HEK293T (cell line): Measurements from ENCODE around the gene MGA.

Experiments
- ARNT ChIP-seq: fragments of 450-650 bp; IDR thresholded peaks from 2 replicates; pipeline ENCODE4 v1.6.1; 2017; ENCODE audit warnings: mild to moderate bottlenecking
- BHLHE40 ChIP-seq: fragments of 450-650 bp; IDR thresholded peaks from 2 replicates; pipeline ENCODE4 v1.6.1; 2016; ENCODE audit warnings: mild to moderate bottlenecking, moderate library complexity, borderline replicate concordance
- FOXA1 ChIP-seq: fragments of 450-650 bp; IDR thresholded peaks from 2 replicates; pipeline ENCODE4 v1.6.1; 2016; ENCODE audit warnings: mild to moderate bottlenecking
- FOXK2 ChIP-seq: fragments of 450-650 bp; IDR thresholded peaks from 2 replicates; pipeline ENCODE4 v1.6.1; 2016; ENCODE audit warnings: mild to moderate bottlenecking
- FOXM1 ChIP-seq: fragments of 450-650 bp; IDR thresholded peaks from 2 replicates; pipeline ENCODE4 v1.6.1; 2017; ENCODE audit warnings: mild to moderate bottlenecking, borderline replicate concordance
- HDGF ChIP-seq: fragments of 450-650 bp; IDR thresholded peaks from 2 replicates; pipeline ENCODE4 v1.6.1; 2017; ENCODE audit warnings: antibody characterized with exemption, borderline replicate concordance
- L3MBTL2 ChIP-seq: fragments of 450-650 bp; conservative IDR thresholded peaks from 2 replicates; pipeline ENCODE4 v1.6.1; 2016; ENCODE audit warnings: mild to moderate bottlenecking
- LEF1 ChIP-seq: fragments of 450-650 bp; IDR thresholded peaks from 2 replicates; pipeline ENCODE4 v1.6.1; 2017; ENCODE audit warnings: mild to moderate bottlenecking, borderline replicate concordance
- NFRKB ChIP-seq: fragments of 450-650 bp; IDR thresholded peaks from 2 replicates; pipeline ENCODE4 v1.6.1; 2016; ENCODE audit warnings: mild to moderate bottlenecking, moderate library complexity
- SP1 ChIP-seq: fragments of 450-650 bp; IDR thresholded peaks from 2 replicates; pipeline ENCODE4 v1.6.1; 2017
- SUZ12 ChIP-seq: fragments of 450-650 bp; IDR thresholded peaks from 2 replicates; pipeline ENCODE4 v1.6.1; 2016; ENCODE audit warnings: mild to moderate bottlenecking
- TARDBP ChIP-seq: fragments of 450-650 bp; IDR thresholded peaks from 2 replicates; pipeline ENCODE4 v1.6.1; 2016
- ZNF384 ChIP-seq: fragments of 450-650 bp; IDR thresholded peaks from 2 replicates; pipeline ENCODE4 v1.6.1; 2016

DNA sequence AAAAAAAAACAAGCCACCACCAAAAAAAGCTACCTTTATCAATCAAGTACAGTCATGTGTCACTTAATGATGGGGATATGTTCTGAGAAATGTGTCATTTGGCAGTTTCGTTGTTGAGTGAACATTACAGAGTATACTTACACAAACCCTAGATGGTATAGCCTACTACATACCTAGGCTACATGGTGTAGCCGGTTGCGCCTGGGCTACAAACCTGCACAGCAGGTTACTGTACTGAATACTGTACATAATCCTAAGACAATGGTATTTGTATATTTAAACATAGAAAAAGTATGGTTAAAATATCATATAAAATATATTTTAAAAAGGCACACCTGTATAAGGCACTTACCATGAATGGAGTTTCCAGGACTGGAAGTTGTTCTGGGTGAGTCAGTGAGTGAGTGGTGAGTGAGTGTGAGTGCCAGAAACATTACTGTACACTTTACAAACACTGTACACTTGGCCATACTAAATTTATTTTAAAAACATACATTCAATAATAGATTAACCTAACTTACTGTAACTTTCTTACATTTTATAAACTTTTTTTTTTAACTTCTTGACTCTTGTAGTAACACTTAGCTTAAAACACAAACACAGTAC, 141.7 kb downstream of the MGA start:
- TF ChIP-seq FOXK2 = no peak
- TF ChIP-seq L3MBTL2 = no peak
- TF ChIP-seq HDGF = no peak
- no peak for TF ChIP-seq SP1
- no peak for TF ChIP-seq ZNF384
- no peak for TF ChIP-seq SUZ12
- no peak for TF ChIP-seq ARNT
- no peak for TF ChIP-seq BHLHE40
- TF ChIP-seq FOXM1 = no peak
- no peak for TF ChIP-seq FOXA1
- TF ChIP-seq TARDBP = no peak
- TF ChIP-seq LEF1 = no peak
- TF ChIP-seq NFRKB = no peak
